A673 (cell line): ENCODE measurements around the gene CFAP46. TPM values are rescaled to one million over a fixed set of nuclear protein-coding genes. Genes with fewer than 3 reads are reported as not detected.

ENCODE experiments used
- BruUV-seq: library from RNA; stranded (reverse); fragments of 400-500 nt; replicated peaks from 2 replicates; lab custom pipeline; 2021; lab: Mats Ljungman, UMichigan
- CTCF ChIA-PET: fragments of 300-600 bp; sonication (Branson Sonifier 250); formaldehyde crosslinking; loops from one replicate; lab custom pipeline; 2022; ENCODE audit warnings: antibody characterized with exemption; lab: Charles Lee
- POLR2A ChIA-PET: fragments of 300-600 bp; sonication (Branson Sonifier 250); formaldehyde crosslinking; loops from one replicate; lab custom pipeline; 2022; ENCODE audit warnings: antibody characterized with exemption; ENCODE audit not compliant: low non-redundant PET; lab: Charles Lee
- DNase-seq: peaks from one replicate; pipeline ENCODE4 v3.0.0-alpha.2; 2015; ENCODE audit warnings: low spot score
- H3K27ac ChIP-seq: fragments of 200-600 bp; sonication (generic); 2 replicates; pipeline ENCODE4 v1.5.1; 2016; ENCODE audit warnings: mixed run types, low read depth, mild to moderate bottlenecking, mixed read lengths, antibody characterized with exemption, low read length; ENCODE audit not compliant: poor library complexity, severe bottlenecking
- H3K27me3 ChIP-seq: fragments of 200-600 bp; sonication (generic); replicated peaks from 2 replicates; pipeline ENCODE4 v1.6.1; 2017; ENCODE audit warnings: mixed run types, low read depth, mild to moderate bottlenecking, mixed read lengths, antibody characterized with exemption, low read length; ENCODE audit not compliant: insufficient read depth, poor library complexity
- H3K36me3 ChIP-seq: fragments of 200-600 bp; sonication (generic); 2 replicates; pipeline ENCODE4 v1.6.1; 2016; ENCODE audit warnings: mixed run types, mild to moderate bottlenecking, mixed read lengths, antibody characterized with exemption, low read length; ENCODE audit not compliant: insufficient read depth, poor library complexity, severe bottlenecking
- H3K4me1 ChIP-seq: fragments of 200-600 bp; sonication (generic); 2 replicates; pipeline ENCODE4 v1.6.1; 2017; ENCODE audit warnings: mixed run types, mild to moderate bottlenecking, mixed read lengths, antibody characterized with exemption, low read length; ENCODE audit not compliant: insufficient read depth, poor library complexity, severe bottlenecking
- H3K4me3 ChIP-seq: fragments of 200-600 bp; sonication (generic); 2 replicates; pipeline ENCODE4 v1.5.1; 2016; ENCODE audit warnings: low read depth, mixed run types, mild to moderate bottlenecking, mixed read lengths, low read length; ENCODE audit not compliant: poor library complexity, severe bottlenecking
- H3K9me3 ChIP-seq: fragments of 200-600 bp; sonication (generic); 2 replicates; pipeline ENCODE4 v1.6.1; 2016; ENCODE audit warnings: mixed run types, low read depth, mild to moderate bottlenecking, mixed read lengths, antibody characterized with exemption, low read length; ENCODE audit not compliant: poor library complexity, severe bottlenecking
- EZH2 ChIP-seq: fragments of 200-600 bp; sonication (generic); IDR thresholded peaks from 2 replicates; pipeline ENCODE4 v1.6.1; 2017; ENCODE audit warnings: borderline replicate concordance, low read depth, mild to moderate bottlenecking, mixed read lengths, antibody characterized with exemption, low read length; ENCODE audit not compliant: poor library complexity, severe bottlenecking
- intact Hi-C: fragments of 100-400 bp; cut with micrococcal nuclease; formaldehyde crosslinking; loops from one replicate; pipeline ENCODE4 v1.10.0; 2022; ENCODE audit not compliant: unreplicated experiment
- total RNA-seq: library from RNA; stranded (reverse); gene quantifications from 2 replicates; pipeline ENCODE4 v1.2.3, GENCODE V29; 2021
- TF ChIP-seq, protein P1 (sequence below): fragments of 300-800, 200-600 bp; sonication (generic); conservative IDR thresholded peaks from 2 replicates; pipeline ENCODE4 v1.5.1; 2017; ENCODE audit warnings: low read depth, mild to moderate bottlenecking, antibody characterized with exemption, low read length, moderate library complexity, mixed read lengths

The CFAP46 gene
- total RNA-seq, 1 experiment from 2014 or later: 1.9 TPM

DNA sequence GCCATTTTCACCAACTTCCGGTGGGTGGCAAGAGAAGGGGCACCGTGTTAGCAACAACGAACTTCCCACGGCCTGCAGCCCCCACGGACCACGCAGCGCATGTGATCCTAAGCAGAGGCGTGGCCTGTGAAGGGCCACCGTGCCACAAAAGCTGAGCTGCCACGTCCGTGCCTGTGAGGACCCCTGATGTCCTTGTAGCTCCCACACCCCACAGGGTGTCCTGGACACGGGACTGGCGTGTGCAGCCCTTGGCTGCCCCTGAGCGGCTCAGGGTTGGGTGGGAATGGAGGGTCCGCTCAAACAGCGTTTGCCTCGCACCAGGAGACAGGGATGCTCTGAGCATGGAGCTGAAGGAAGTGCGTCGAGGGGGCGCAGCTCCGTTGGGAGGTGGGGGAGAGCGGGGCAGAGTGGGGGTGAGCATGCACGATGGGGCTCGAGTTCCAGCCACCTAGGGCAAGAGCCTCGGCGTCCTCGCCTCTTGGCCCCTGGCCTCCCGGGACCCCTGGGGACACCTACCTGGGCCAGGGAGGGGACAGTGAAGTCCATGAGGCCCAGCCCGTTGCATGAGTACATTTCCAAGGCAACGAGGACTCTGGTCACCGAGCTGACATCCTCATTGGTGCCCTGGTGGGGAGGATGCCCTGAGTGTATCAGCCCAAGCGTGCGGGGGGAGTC lies 33.6 kb downstream of the CFAP46 start:
- Histone ChIP-seq H3K36me3 (no peaks in the 10 kb centered on the region), H3K27ac (no peak overlapping the region), H3K27me3 (no peaks in the 10 kb centered on the region), H3K4me1 (no peaks in the 10 kb centered on the region), H3K4me3 (no peak overlapping the region), H3K9me3 (no peaks in the 10 kb centered on the region)
- intact Hi-C loops: no loop called here
- no TSS peak for BruUV-seq
- ChIA-PET CTCF (no interaction called here), POLR2A (no interaction called here)
- no peak for DNase-seq
- TF ChIP-seq EZH2: no peak
- TF ChIP-seq, protein P1, sequence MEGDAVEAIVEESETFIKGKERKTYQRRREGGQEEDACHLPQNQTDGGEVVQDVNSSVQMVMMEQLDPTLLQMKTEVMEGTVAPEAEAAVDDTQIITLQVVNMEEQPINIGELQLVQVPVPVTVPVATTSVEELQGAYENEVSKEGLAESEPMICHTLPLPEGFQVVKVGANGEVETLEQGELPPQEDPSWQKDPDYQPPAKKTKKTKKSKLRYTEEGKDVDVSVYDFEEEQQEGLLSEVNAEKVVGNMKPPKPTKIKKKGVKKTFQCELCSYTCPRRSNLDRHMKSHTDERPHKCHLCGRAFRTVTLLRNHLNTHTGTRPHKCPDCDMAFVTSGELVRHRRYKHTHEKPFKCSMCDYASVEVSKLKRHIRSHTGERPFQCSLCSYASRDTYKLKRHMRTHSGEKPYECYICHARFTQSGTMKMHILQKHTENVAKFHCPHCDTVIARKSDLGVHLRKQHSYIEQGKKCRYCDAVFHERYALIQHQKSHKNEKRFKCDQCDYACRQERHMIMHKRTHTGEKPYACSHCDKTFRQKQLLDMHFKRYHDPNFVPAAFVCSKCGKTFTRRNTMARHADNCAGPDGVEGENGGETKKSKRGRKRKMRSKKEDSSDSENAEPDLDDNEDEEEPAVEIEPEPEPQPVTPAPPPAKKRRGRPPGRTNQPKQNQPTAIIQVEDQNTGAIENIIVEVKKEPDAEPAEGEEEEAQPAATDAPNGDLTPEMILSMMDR: no peak

DNA sequence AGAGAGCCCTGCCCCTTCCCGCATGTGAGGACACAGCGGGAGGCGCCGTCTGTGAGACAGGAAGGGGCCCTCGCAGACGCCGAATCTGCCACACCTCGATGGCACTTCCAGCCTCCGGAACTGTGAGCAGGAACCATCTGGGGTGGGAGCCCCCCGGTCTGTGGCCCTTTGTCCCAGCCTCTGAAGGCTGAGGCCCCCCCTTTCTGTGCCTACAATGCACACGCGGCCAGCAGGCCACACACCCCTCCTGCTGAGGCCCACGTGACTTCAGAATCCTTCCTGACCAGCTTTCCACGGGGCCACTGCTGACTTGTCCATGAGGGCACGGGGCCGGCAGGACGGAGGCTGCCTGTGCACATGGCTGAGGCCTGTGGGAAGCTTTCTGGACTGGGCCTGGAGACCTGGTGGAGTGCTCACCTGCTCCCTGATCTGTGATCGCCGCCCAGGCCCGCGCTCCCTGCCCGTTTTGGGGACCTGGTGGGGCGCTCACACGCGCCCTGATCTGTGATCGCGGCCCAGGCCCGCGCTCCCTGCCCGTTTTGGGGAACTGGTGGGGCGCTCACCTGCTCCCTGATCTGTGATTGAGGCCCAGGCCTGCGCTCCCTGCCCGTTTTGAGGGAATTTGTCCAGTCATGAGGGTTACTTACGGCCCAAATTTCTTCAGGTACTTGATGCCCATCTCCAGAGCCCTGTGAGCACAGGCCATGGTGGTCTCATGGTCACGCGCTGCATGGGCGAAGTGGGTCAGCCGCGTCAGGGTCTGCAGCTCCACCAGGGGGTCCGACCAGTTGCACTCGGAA lies 34.3 kb downstream of the CFAP46 start:
- TF ChIP-seq EZH2: no peak
- TF ChIP-seq, protein P1: no peak
- CTCF ChIA-PET: no interaction called here
- DNase-seq: no peak

DNA sequence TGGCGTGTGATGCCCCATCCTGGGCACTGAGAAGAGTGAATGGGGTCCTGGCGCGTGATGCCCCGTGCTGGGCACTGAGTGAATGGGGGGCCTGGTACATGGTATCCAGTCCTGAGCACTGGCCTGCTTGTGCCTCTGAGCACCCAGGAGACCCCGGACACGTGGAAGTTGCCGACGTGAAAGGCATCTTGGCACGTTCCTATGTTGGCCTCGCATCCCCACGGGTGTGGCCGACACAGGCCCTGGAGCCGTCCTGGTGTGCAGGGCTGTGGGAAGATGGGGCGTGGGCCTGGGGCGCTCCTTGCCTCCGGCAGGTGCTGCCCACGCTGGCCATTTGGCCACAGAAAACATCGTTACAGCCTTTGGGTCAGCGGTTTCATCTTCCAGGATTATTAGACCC lies 35.5 kb downstream of the CFAP46 start:
- Histone ChIP-seq H3K4me1 (no peaks in the 10 kb centered on the region), H3K9me3 (no peaks in the 10 kb centered on the region), H3K36me3 (no peaks in the 10 kb centered on the region), H3K27ac (no peak overlapping the region), H3K4me3 (no peak overlapping the region), H3K27me3 (peaks cover 3% of the 10 kb centered on the region)
- no peak for DNase-seq
- no TSS peak for BruUV-seq
- intact Hi-C loops: no loop called here
- TF ChIP-seq, protein P1: no peak
- TF ChIP-seq EZH2: no peak
- ChIA-PET CTCF (no interaction called here), POLR2A (no interaction called here)

More for the DNA sequence above, 34.3 kb downstream of the CFAP46 start:
- Histone ChIP-seq H3K4me3 (no peak overlapping the region), H3K27ac (no peak overlapping the region), H3K36me3 (no peaks in the 10 kb centered on the region), H3K27me3 (no peaks in the 10 kb centered on the region), H3K4me1 (no peaks in the 10 kb centered on the region), H3K9me3 (no peaks in the 10 kb centered on the region)
- no TSS peak for BruUV-seq
- POLR2A ChIA-PET: no interaction called here
- intact Hi-C loops: no loop called here
